GM12872 (cell line): ENCODE results near the gene ECHS1.

Source experiments
- TF ChIP-seq, protein P1 (sequence below): IDR thresholded peaks from 3 replicates; pipeline ENCODE4 v1.5.1; 2011; ENCODE audit warnings: low read depth, mild to moderate bottlenecking, low read length, moderate library complexity; ENCODE audit not compliant: insufficient read depth

Gene ECHS1

DNA sequence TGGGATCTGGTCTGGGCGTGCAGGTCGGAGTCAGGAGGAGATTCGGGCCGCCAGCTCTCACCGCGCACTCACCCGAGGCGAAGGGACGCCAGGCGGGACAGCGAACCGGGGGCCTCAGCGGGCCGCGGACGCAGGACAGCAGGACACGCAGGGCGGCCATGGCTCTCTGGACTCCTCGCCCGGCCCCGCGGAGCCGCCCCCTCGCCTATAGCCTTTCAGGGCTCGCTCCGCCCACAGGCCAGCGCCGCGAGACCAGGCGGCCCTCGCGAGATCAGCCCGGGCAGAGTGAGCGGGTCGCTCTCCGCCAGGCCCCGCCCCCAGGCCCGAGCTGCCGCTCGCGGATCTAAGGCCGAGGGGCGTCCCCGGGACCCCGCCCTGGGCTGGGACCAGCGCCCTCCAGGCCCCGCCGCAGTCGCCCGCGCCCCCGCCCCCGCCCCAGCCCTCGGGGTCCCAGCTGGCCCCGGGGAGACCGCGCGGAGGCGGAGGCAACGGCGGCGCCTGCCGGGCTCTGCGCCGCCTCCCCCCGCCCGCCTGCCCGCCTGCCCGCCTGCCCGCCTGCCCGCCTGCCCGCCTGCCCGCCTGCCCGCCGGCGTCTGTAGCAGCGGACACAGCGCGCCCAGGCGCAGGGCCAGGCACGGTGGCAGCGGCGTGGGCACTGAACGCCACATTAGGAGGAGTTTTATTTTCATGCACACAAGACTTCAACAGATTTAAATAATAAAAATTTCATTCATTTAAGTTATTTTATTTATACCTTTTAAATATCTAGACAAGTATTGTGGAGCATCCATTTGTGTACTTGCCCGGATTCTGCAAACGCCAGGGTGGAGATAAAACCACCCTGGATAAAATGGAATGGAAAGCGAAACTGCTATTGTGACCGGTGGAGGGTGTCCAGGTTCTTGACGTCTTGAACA, at the start of gene ECHS1:
ECHS1 (minus strand) TSS at position 181 of the 917 bp plus-strand sequence; CDS start at position 160, 21 bp downstream.
- TF ChIP-seq, protein P1, sequence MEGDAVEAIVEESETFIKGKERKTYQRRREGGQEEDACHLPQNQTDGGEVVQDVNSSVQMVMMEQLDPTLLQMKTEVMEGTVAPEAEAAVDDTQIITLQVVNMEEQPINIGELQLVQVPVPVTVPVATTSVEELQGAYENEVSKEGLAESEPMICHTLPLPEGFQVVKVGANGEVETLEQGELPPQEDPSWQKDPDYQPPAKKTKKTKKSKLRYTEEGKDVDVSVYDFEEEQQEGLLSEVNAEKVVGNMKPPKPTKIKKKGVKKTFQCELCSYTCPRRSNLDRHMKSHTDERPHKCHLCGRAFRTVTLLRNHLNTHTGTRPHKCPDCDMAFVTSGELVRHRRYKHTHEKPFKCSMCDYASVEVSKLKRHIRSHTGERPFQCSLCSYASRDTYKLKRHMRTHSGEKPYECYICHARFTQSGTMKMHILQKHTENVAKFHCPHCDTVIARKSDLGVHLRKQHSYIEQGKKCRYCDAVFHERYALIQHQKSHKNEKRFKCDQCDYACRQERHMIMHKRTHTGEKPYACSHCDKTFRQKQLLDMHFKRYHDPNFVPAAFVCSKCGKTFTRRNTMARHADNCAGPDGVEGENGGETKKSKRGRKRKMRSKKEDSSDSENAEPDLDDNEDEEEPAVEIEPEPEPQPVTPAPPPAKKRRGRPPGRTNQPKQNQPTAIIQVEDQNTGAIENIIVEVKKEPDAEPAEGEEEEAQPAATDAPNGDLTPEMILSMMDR, result no peak

DNA sequence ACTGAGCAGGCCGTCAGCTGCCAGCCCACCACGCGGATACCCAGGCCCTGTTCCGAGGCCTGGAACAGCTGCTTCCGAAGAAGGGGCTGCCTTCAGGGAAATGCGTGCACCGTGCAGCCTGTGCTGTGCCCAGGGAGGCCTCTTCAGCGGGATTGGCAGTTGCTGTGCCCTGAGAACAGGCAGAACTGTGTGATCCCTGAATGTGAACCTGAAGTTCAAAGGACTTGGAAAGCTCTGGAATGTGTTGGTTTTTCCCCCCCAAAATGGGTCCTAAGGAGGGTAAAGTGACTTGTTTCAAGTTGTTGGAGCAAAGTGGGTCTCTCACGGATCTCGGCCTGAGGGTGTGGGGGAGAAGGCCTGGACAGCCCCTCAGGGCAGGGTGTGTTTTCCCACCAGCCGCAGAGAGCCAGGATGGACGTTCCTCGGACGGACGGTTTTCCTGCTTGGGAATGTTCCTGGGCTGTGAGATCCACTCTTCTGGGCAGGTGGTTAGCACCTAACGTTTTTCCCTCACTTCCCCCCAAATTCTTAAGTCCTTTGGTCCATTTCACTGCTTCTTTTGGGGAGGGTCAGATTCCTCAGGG, 49.2 kb upstream of the ECHS1 start:
- TF ChIP-seq, protein P1, result no peak

DNA sequence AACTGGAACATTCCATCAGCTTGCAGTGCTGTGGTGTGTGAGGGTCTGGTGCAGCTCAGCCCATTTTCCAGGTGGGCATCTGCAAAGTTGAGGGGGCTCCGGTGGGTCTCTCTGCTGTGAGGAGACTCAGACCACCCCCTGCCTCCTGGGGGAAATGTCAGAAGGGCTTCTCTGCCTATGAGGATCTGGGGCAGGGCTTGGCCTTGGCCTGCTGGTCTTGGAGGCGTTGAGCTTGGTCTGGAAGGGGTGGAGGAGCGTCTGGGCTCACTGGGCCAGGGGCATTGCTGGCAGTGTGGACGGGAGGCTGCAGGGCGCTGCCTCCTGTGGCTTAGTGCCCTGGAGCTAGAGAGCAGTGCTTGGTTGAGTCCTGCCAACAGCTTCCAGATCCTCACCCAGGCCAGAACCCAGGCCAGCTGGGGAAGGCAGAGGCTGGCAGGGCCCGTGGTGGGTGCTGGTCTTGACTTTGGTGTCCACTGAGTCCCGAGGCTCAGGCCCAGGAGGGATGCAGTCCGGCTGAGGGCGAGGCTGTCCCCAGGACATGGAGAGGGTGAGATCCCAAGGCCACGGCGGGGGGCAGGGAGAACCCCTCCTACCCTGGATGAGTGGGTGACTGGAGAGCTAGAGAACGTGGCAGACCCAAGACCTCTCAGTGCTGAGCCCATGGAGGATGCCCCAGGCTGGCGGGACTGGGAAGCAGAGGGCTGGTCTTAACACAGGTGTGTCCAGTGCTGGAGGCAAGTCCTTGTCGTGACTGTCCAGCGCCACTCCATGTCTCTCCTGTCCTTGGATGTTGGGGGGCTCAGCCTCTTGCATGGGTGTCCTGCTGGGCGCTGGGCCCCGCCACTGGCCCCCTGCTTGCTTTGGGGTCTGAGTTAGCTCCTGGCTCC, 48.4 kb upstream of the ECHS1 start:
- TF ChIP-seq, protein P1, result no peak

DNA sequence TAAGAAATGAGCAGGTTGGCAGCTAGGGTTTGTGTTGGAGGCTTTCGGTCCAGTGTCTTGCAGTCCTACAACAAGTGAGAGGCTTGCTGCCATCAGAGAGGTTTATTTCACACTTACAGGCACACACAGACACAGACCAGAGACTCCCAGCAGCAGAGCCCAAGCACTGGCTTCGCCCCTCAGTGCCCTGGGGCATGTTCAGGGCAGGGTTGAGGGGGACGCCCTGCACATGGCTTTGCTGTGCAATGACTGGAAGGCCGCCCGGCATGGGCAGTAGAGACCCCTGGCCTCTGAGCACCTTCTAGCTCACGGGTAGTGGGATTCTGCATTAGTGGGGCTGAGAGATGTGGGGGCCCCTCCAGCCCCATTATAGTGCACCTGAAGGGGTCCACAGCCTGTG, 47.4 kb upstream of the ECHS1 start:
- TF ChIP-seq, protein P1, result no peak

DNA sequence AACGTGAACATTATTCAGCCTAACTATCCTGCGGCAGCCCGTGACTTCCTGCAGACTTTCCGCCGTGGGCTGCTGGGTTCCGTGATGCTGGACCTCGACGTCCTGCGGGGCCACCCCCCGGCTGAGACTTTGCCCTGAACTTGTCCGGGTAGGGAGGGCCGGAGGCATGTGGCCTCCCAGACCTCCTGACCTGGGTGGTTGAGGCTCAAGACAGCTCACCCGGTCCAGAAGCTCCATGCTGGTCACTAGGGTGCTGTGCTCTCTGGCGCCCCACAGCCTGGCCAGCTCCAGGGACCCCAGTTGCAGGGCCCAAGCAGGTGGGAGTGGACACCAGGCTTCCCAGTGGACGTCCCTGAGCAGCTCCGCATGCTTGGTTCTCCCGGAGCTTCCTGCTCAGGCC, 46.9 kb upstream of the ECHS1 start:
- TF ChIP-seq, protein P1, result no peak

DNA sequence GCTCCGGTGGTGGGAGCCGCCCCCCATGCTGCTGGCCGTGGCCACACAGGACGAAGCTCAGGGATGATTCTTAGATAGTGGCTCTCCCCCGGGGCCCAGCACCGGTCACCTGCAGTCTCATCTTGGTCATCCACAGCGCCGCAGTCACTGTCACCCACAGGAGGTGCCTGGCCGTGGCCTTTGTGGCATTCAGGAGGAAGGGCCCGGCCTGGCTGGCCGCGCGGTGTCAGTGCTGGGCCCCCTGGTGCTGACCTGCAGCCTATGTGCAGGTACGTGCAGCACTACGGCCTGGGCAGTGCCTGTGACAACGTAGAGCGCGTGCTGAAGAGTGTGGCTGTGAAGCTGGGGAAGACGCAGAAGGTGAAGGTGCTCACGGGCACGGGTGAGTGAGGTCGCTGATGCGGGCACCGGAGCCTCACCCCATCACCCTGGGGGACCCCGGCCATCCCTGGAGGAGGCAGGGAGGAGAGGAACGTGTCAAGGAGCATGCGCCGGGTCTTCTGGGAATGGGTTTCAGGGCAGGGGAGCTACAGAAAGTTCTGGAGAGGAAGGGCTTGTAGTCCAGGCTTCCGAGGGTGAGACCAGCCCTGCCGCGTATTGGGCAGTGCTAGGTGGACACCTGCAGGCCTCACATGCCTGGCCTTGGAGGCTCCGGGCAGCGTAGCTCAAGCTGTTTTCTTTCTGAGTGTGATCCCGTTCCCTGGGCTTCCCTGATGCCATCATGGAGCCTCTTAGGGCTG, 46.2 kb upstream of the ECHS1 start:
- TF ChIP-seq, protein P1, result no peak
